Nephron progenitor cell (in vitro differentiated cells): ENCODE data around the gene LPGAT1.

Source experiments
- DNase-seq: peaks from one replicate; pipeline ENCODE4 v3.0.0; 2021
- H3K27ac Mint-ChIP-seq: 2 replicates; pipeline ENCODE4 v1.8.0; 2021; ENCODE audit warnings: mild to moderate bottlenecking, moderate library complexity, mixed read lengths
- H3K27me3 Mint-ChIP-seq: 2 replicates; pipeline ENCODE4 v1.8.0; 2021; ENCODE audit warnings: mild to moderate bottlenecking, low read depth, mixed read lengths; ENCODE audit not compliant: poor library complexity
- H3K36me3 Mint-ChIP-seq: 2 replicates; pipeline ENCODE4 v1.8.0; 2021; ENCODE audit warnings: low read depth, mixed read lengths
- H3K4me1 Mint-ChIP-seq: 2 replicates; pipeline ENCODE4 v1.8.0; 2021; ENCODE audit warnings: mixed read lengths
- H3K4me3 Mint-ChIP-seq: 2 replicates; pipeline ENCODE4 v1.8.0; 2021; ENCODE audit warnings: mild to moderate bottlenecking, moderate library complexity, mixed read lengths
- H3K9me3 Mint-ChIP-seq: 2 replicates; pipeline ENCODE4 v1.8.0; 2021; ENCODE audit warnings: mild to moderate bottlenecking, moderate library complexity, mixed read lengths
- TF ChIP-seq, protein P1 (sequence below): fragments of 200-600 bp; sonication (generic); IDR thresholded peaks from 2 replicates; pipeline ENCODE4 v1.5.0; 2021; ENCODE audit warnings: antibody characterized with exemption

LPGAT1 gene

DNA sequence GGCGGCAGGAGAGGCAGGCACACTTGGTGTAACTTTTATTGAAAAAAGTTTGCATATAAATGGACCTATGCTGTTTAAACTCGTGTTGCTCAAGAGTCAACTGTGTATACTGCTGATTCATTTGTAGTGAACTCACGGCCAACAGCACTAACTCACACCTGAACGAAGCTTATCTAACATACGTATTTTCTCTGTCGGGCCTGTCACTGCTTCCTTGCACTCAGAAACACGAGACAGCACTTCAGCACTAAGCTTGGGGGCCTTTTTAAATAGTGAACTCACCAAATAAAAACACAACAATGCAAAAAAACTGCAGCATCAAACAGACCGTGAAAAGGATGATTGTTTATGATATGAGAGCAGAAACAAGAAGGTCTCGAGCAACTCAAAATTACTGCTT lies 96.2 kb downstream of the LPGAT1 start:
- peaks cover 2% of the 10 kb centered on the region for H3K27me3 Mint-ChIP-seq
- DNase-seq: no peak

DNA sequence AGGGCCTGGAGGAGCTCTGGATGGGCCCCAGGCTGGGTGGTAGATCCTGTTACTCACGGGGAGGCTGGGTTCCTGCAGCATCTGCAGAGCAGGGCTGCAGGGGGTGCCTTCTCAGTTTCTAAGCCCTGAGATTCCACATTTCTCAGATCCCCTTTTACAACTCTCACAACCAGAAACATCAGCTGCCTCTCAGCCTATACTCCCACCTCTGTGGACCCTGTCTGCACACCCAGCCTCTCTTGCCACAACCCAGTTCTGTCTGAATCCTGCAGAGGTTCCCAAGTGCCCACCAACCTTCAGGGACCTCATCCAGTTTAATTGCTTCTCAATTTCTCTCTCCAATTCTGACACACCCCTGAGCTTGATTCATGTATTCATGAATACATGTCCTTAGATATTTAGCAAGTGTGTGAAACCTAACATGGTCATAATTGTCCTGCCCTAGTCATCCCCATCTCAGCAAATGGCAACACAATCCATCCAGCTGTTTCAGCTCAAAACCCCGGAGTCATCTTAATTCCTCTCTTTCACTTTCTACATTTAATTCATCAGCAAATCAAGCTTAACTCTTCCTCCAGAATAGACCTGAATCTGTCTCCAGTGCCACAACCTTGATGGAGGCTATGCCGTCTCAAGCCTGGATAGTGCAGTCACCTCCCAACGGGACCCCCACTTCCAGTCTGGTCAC lies 98.1 kb downstream of the LPGAT1 start:
- DNase-seq: no peak
- Mint-ChIP-seq H3K9me3 (no peaks in the 10 kb centered on the region), H3K4me1 (peaks cover 37% of the 10 kb centered on the region), H3K27me3 (peaks cover 2% of the 10 kb centered on the region), H3K27ac (no peak overlapping the region), H3K36me3 (no peaks in the 10 kb centered on the region), H3K4me3 (no peak overlapping the region)
- TF ChIP-seq, protein P1, sequence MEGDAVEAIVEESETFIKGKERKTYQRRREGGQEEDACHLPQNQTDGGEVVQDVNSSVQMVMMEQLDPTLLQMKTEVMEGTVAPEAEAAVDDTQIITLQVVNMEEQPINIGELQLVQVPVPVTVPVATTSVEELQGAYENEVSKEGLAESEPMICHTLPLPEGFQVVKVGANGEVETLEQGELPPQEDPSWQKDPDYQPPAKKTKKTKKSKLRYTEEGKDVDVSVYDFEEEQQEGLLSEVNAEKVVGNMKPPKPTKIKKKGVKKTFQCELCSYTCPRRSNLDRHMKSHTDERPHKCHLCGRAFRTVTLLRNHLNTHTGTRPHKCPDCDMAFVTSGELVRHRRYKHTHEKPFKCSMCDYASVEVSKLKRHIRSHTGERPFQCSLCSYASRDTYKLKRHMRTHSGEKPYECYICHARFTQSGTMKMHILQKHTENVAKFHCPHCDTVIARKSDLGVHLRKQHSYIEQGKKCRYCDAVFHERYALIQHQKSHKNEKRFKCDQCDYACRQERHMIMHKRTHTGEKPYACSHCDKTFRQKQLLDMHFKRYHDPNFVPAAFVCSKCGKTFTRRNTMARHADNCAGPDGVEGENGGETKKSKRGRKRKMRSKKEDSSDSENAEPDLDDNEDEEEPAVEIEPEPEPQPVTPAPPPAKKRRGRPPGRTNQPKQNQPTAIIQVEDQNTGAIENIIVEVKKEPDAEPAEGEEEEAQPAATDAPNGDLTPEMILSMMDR: no peak

More for the DNA sequence above, 96.2 kb downstream of the LPGAT1 start:
- Mint-ChIP-seq H3K9me3 (no peaks in the 10 kb centered on the region), H3K4me3 (no peak overlapping the region), H3K4me1 (peaks cover 53% of the 10 kb centered on the region), H3K36me3 (no peaks in the 10 kb centered on the region), H3K27ac (no peak overlapping the region)
- TF ChIP-seq, protein P1: no peak

DNA sequence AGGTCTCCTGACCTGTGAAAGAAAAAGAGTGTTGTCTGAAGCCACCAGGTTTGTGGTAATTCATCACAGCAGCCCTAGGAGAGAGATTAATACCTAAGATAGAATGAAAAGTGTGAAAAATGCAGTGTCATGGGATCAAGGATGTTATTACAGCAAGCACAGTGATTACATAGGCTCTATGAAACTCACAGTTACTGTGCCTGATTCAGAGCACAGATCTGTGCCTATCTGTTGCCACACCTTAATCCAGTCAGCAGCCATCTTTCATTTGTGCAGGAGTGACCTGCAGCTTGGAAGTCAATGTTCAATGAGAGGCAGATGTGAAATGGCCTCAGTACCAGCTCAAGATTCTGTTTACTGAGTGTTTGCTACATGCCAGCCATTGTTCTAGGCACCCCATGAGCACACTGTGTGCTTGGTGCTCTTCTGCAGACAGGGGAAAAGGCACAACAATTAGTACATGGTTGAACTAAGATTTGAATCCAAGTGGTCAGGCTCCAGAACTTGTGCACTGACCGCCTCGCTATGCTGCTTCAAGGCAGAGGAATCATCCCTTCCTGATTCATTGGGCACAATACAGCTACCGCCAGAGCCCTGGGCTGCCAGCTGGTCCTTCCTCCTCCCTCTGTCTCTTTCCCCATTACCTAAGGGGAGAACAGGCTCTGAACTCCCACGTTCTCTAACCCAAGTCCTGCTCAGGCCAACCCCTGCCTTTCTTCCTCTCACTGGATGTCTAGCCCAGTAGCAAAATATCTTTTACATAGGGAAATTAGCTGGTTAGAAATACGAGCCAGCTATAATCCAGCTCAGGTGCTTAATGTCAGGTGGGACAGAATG lies 98.9 kb downstream of the LPGAT1 start:
- TF ChIP-seq, protein P1: no peak
- Mint-ChIP-seq H3K4me1 (peaks cover 34% of the 10 kb centered on the region), H3K9me3 (no peaks in the 10 kb centered on the region), H3K36me3 (no peaks in the 10 kb centered on the region), H3K27me3 (peaks cover 2% of the 10 kb centered on the region), H3K27ac (peak overlapping the region; percentile 19), H3K4me3 (no peak overlapping the region)
- DNase-seq: no peak

DNA sequence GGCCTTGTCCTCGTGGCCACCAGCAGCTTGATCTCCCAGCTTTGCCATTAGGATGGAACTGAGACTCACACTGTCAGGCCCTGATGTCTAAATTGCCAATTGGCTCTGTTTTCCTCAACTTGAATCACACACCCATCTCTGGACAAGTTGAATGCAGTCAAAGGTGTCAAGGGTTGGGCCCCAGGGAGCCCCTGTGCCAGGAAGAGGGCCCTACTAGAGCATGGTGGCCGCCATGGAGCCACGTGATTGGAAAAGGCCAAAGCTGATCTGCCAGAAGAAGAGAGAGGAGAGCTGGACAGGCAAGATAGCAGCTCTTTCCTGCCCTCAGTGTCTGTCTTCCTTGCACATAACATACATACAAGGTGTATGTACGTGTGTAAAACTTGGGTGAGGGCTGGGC lies 100.2 kb downstream of the LPGAT1 start:
- TF ChIP-seq, protein P1: no peak
- no peaks in the 10 kb centered on the region for H3K36me3 Mint-ChIP-seq
- no peaks in the 10 kb centered on the region for H3K9me3 Mint-ChIP-seq
- H3K27ac Mint-ChIP-seq: no peak overlapping the region
- no peak overlapping the region for H3K4me3 Mint-ChIP-seq
- H3K27me3 Mint-ChIP-seq: peaks cover 2% of the 10 kb centered on the region
- DNase-seq: no peak
- H3K4me1 Mint-ChIP-seq: peaks cover 28% of the 10 kb centered on the region

DNA sequence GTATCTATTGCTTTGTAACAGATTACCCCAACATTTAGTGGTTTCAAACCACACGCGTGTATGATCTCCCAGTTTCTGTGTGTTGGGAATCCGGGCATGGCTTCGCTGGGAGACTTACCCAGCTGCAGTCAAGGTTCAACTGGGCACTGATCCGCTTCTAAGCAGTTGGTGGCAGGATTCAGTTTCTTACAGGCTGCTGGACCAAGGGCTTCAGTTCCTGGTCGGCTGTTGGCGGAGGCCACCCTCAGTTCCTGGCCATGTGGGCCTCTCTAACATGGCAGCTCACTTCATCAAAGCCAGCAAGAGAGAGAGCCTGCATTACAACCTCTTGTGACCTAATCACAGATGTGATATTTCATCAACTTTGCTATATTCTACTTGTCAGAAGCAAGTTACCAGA lies 101.3 kb downstream of the LPGAT1 start:
- Mint-ChIP-seq H3K4me3 (no peak overlapping the region), H3K4me1 (peaks cover 28% of the 10 kb centered on the region)
- TF ChIP-seq, protein P1: no peak

More for the DNA sequence above, 101.3 kb downstream of the LPGAT1 start:
- no peak overlapping the region for H3K27ac Mint-ChIP-seq
- H3K27me3 Mint-ChIP-seq: no peaks in the 10 kb centered on the region
- no peaks in the 10 kb centered on the region for H3K9me3 Mint-ChIP-seq
- no peaks in the 10 kb centered on the region for H3K36me3 Mint-ChIP-seq
- DNase-seq: no peak
